ENCODE data around the gene MNX1. TPM values are rescaled to one million over a fixed set of nuclear protein-coding genes. Genes with fewer than 3 reads are reported as not detected.
A peak's percentile ranks its signal among the peaks of the same experiment; 100 is the strongest.

MNX1 gene
- total and polyA plus RNA-seq, 9 of the 15 experiments (the other 6 are each of a cell fraction or from before 2014, with no cell fraction given) = 0.15 to 8.0 (median 1.4) TPM

DNA sequence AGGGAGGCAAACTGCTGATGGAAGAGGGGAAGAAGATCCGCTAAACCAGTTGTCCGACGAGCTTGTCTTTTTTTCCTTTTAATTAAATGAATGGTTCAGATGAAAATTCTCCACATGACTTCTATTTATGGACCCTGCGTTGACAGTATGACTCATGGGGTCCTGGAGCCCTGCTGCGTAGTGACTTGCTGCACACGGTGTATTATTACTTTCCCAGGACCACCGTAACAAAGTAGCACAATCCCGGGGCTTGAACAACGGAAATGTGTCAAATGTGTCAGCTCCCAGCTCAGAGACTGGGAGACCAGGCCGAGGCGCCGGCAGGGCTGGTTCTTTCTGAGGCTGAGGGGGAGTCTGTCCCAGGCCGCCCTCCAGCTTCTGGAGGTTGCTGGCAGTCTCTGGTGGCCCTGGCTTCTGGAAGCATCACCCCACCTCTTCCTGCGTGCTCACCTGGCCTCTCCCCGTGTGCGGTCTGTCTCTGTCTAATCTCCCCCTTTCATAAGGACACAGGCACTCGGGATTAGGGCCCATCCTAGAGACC lies 33.8 kb upstream of the MNX1 start:
- intact Hi-C loops (cut with micrococcal nuclease) = no loop called here
- H3K4me3 ChIP-seq = no peak overlapping the region
- DNase-seq (ENCODE audit: extremely low read depth in 1 of 4, low spot score in 3 of 4) (peak in 2 of 4 experiments; percentile 7 to 13), ATAC-seq (no peak), FAIRE-seq (no peak)
- H2AFZ ChIP-seq (ENCODE audit: low read depth, low read length) = no peak overlapping the region
- no TSS peak for BruUV-seq (replicated peaks)
- ChIA-PET CTCF (ENCODE audit: low intra/inter-chr PET ratio) (no interaction called here), POLR2A (interaction anchor here (0.7 to 1.7 kb wide), 6 partner anchors 16 to 366 kb away, joined by 3 to 6 read pairs (median 3); no protein-coding TSS in a partner anchor)
- WGBS (ENCODE audit: insufficient coverage, low coverage, missing lambda C conversion rate) = 6% methylated on average over 17 of the region's 17 CpGs
- 0 out of 2 replicates have a peak, but pooled peaks cover 2% of the 10 kb centered on the region for H3K9me3 ChIP-seq (replicated peaks; ENCODE audit: control insufficient read depth, insufficient read depth, low read depth, low read length)
- in situ Hi-C loops (cut with MboI) = no loop called here
- H3K4me1 ChIP-seq (replicated peaks in 1 of 2; ENCODE audit: control insufficient read depth in 2 of 2, insufficient read depth in 2 of 2, low read length in 2 of 2) = peaks cover 10 to 25% of the 10 kb centered on the region in 2 experiments; a peak in 4 of 5 replicates
- peak overlapping the region in 1 of 2 experiments; percentile 59; a peak in 1 of 4 replicates for H3K9ac ChIP-seq (ENCODE audit: insufficient read depth in 1 of 2, low read depth in 2 of 2, low read length in 2 of 2)
- no peaks in the 10 kb centered on the region for H3K79me2 ChIP-seq (ENCODE audit: control insufficient read depth, insufficient read depth, low read length)
- H4K20me1 ChIP-seq (replicated peaks; ENCODE audit: control insufficient read depth, insufficient read depth, low read length) = peaks cover 9% of the 10 kb centered on the region; the same call in 1 of the 2 replicates
- H3K36me3 ChIP-seq (ENCODE audit: control insufficient read depth, insufficient read depth, low read length) = no peaks in the 10 kb centered on the region
- H3K27me3 ChIP-seq (ENCODE audit: control insufficient read depth in 2 of 2, insufficient read depth in 2 of 2, low read length in 2 of 2) = peaks cover 79 to 89% of the 10 kb centered on the region in 2 experiments
- H3K4me2 ChIP-seq (ENCODE audit: insufficient read depth, low read length) = no peak overlapping the region
- no peak overlapping the region for H3K27ac ChIP-seq (ENCODE audit: extremely low read depth, low read depth, low read length)
- H3K9me1 ChIP-seq (ENCODE audit: control insufficient read depth, insufficient read depth, low read length) = peaks cover 3% of the 10 kb centered on the region
- TF ChIP-seq, protein P1, sequence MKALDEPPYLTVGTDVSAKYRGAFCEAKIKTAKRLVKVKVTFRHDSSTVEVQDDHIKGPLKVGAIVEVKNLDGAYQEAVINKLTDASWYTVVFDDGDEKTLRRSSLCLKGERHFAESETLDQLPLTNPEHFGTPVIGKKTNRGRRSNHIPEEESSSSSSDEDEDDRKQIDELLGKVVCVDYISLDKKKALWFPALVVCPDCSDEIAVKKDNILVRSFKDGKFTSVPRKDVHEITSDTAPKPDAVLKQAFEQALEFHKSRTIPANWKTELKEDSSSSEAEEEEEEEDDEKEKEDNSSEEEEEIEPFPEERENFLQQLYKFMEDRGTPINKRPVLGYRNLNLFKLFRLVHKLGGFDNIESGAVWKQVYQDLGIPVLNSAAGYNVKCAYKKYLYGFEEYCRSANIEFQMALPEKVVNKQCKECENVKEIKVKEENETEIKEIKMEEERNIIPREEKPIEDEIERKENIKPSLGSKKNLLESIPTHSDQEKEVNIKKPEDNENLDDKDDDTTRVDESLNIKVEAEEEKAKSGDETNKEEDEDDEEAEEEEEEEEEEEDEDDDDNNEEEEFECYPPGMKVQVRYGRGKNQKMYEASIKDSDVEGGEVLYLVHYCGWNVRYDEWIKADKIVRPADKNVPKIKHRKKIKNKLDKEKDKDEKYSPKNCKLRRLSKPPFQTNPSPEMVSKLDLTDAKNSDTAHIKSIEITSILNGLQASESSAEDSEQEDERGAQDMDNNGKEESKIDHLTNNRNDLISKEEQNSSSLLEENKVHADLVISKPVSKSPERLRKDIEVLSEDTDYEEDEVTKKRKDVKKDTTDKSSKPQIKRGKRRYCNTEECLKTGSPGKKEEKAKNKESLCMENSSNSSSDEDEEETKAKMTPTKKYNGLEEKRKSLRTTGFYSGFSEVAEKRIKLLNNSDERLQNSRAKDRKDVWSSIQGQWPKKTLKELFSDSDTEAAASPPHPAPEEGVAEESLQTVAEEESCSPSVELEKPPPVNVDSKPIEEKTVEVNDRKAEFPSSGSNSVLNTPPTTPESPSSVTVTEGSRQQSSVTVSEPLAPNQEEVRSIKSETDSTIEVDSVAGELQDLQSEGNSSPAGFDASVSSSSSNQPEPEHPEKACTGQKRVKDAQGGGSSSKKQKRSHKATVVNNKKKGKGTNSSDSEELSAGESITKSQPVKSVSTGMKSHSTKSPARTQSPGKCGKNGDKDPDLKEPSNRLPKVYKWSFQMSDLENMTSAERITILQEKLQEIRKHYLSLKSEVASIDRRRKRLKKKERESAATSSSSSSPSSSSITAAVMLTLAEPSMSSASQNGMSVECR (CRISPR knock-in tag; IDR thresholded peaks at IDR 0.05) = no peak
- TF ChIP-seq PHF20 (IDR thresholded peaks at IDR 0.05; ENCODE audit: partially characterized antibody) (no peak), ZEB2 (IDR thresholded peaks at IDR 0.05) (no peak), ZNF384 (IDR thresholded peaks at IDR 0.05; ENCODE audit: low read depth, low read length) (no peak), POLR2AphosphoS2 (IDR thresholded peaks at IDR 0.05; ENCODE audit: low read length) (no peak)
- TF ChIP-seq, protein P2, sequence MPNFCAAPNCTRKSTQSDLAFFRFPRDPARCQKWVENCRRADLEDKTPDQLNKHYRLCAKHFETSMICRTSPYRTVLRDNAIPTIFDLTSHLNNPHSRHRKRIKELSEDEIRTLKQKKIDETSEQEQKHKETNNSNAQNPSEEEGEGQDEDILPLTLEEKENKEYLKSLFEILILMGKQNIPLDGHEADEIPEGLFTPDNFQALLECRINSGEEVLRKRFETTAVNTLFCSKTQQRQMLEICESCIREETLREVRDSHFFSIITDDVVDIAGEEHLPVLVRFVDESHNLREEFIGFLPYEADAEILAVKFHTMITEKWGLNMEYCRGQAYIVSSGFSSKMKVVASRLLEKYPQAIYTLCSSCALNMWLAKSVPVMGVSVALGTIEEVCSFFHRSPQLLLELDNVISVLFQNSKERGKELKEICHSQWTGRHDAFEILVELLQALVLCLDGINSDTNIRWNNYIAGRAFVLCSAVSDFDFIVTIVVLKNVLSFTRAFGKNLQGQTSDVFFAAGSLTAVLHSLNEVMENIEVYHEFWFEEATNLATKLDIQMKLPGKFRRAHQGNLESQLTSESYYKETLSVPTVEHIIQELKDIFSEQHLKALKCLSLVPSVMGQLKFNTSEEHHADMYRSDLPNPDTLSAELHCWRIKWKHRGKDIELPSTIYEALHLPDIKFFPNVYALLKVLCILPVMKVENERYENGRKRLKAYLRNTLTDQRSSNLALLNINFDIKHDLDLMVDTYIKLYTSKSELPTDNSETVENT (CRISPR knock-in tag; IDR thresholded peaks at IDR 0.05) = no peak
- TF ChIP-seq, protein P3, sequence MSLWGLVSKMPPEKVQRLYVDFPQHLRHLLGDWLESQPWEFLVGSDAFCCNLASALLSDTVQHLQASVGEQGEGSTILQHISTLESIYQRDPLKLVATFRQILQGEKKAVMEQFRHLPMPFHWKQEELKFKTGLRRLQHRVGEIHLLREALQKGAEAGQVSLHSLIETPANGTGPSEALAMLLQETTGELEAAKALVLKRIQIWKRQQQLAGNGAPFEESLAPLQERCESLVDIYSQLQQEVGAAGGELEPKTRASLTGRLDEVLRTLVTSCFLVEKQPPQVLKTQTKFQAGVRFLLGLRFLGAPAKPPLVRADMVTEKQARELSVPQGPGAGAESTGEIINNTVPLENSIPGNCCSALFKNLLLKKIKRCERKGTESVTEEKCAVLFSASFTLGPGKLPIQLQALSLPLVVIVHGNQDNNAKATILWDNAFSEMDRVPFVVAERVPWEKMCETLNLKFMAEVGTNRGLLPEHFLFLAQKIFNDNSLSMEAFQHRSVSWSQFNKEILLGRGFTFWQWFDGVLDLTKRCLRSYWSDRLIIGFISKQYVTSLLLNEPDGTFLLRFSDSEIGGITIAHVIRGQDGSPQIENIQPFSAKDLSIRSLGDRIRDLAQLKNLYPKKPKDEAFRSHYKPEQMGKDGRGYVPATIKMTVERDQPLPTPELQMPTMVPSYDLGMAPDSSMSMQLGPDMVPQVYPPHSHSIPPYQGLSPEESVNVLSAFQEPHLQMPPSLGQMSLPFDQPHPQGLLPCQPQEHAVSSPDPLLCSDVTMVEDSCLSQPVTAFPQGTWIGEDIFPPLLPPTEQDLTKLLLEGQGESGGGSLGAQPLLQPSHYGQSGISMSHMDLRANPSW (CRISPR knock-in tag; IDR thresholded peaks at IDR 0.05) = no peak
- TF ChIP-seq, protein P4, sequence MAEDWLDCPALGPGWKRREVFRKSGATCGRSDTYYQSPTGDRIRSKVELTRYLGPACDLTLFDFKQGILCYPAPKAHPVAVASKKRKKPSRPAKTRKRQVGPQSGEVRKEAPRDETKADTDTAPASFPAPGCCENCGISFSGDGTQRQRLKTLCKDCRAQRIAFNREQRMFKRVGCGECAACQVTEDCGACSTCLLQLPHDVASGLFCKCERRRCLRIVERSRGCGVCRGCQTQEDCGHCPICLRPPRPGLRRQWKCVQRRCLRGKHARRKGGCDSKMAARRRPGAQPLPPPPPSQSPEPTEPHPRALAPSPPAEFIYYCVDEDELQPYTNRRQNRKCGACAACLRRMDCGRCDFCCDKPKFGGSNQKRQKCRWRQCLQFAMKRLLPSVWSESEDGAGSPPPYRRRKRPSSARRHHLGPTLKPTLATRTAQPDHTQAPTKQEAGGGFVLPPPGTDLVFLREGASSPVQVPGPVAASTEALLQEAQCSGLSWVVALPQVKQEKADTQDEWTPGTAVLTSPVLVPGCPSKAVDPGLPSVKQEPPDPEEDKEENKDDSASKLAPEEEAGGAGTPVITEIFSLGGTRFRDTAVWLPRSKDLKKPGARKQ (CRISPR knock-in tag; IDR thresholded peaks at IDR 0.05) = no peak
